Liver (tissue), 9 donors: Measurements from ENCODE around the gene CDH4. TPM values are rescaled to one million over a fixed set of nuclear protein-coding genes. Genes with fewer than 3 reads are reported as not detected.

Experiments
- DNase-seq: peaks from one replicate; pipeline ENCODE4 v3.0.0-alpha.2; 2017; ENCODE audit warnings: low spot score
- H3K27ac ChIP-seq, 2 donors: one replicate each; pipeline ENCODE4 v1.7.0; 2013; ENCODE audit warnings: inconsistent platforms in 2 of 2, low read length in 2 of 2, control low read depth in 1 of 2, low read depth in 1 of 2, mild to moderate bottlenecking in 1 of 2
- H3K27me3 ChIP-seq, 4 donors: one replicate each; pipeline versions ENCODE4 v1.6.1 to v1.7.0; 2013; ENCODE audit warnings: low read length in 3 of 4, inconsistent platforms in 1 of 4, mild to moderate bottlenecking in 1 of 4, moderate library complexity in 1 of 4; ENCODE audit not compliant: control insufficient read depth in 4 of 4, insufficient read depth in 4 of 4
- H3K36me3 ChIP-seq, 4 donors: one replicate each; pipeline versions ENCODE4 v1.6.1 to v1.7.0; 2013; ENCODE audit warnings: low read length in 3 of 4, mild to moderate bottlenecking in 3 of 4, low read depth in 1 of 4, moderate library complexity in 1 of 4; ENCODE audit not compliant: control insufficient read depth in 4 of 4, insufficient read depth in 3 of 4
- H3K4me1 ChIP-seq, 4 donors: one replicate each; pipeline versions ENCODE4 v1.6.1 to v1.7.0; 2013; ENCODE audit warnings: low read length in 3 of 4, mild to moderate bottlenecking in 3 of 4, moderate library complexity in 1 of 4; ENCODE audit not compliant: control insufficient read depth in 4 of 4, insufficient read depth in 4 of 4
- H3K4me3 ChIP-seq, 3 donors: one replicate each; pipeline versions ENCODE4 v1.6.1 to v1.7.0; 2013; ENCODE audit warnings: low read length in 3 of 3, control low read depth in 1 of 3, low read depth in 1 of 3, mild to moderate bottlenecking in 1 of 3
- H3K9ac ChIP-seq, 2 donors: one replicate each; pipeline ENCODE4 v1.7.0; 2013; ENCODE audit warnings: low read length in 2 of 2, mild to moderate bottlenecking in 2 of 2, moderate library complexity in 2 of 2, control low read depth in 1 of 2, low read depth in 1 of 2
- H3K9me3 ChIP-seq, 4 donors: one replicate each; pipeline versions ENCODE4 v1.6.1 to v1.7.0; 2013; ENCODE audit warnings: low read length in 3 of 4; ENCODE audit not compliant: control insufficient read depth in 4 of 4
- ATF3 ChIP-seq: IDR thresholded peaks from 2 replicates; pipeline ENCODE4 v1.6.1; 2016; ENCODE audit warnings: antibody characterized with exemption
- CTCF ChIP-seq: fragments of 150-350 bp; IDR thresholded peaks from 2 replicates; pipeline ENCODE4 v1.5.1; 2017; ENCODE audit warnings: improper control_type of control experiment, low read depth, low read length; ENCODE audit not compliant: missing input control
- EGR1 ChIP-seq, 2 donors: IDR thresholded peaks; 2 replicates each; pipeline ENCODE4 v1.6.1; 2016 to 2018; ENCODE audit warnings: antibody characterized with exemption in 2 of 2, low read depth in 2 of 2
- FOXA1 ChIP-seq: IDR thresholded peaks from 2 replicates; pipeline ENCODE4 v1.6.1; 2016; ENCODE audit warnings: antibody characterized with exemption
- FOXA2 ChIP-seq: IDR thresholded peaks from 2 replicates; pipeline ENCODE4 v1.6.1; 2016; ENCODE audit warnings: antibody characterized with exemption
- GABPA ChIP-seq, 2 donors: IDR thresholded peaks in 1 of 2; conservative IDR thresholded peaks in 1 of 2; 2 replicates each; pipeline ENCODE4 v1.6.1; 2016; ENCODE audit warnings: antibody characterized with exemption in 2 of 2, mild to moderate bottlenecking in 1 of 2, moderate library complexity in 1 of 2
- JUND ChIP-seq, 2 donors: IDR thresholded peaks; 2 replicates each; pipeline ENCODE4 v1.6.1; 2016; ENCODE audit warnings: antibody characterized with exemption in 2 of 2
- MAX ChIP-seq: IDR thresholded peaks from 2 replicates; pipeline ENCODE4 v1.6.1; 2016; ENCODE audit warnings: antibody characterized with exemption
- NR2F2 ChIP-seq: IDR thresholded peaks from 2 replicates; pipeline ENCODE4 v1.6.1; 2016; ENCODE audit warnings: antibody characterized with exemption
- REST ChIP-seq: IDR thresholded peaks from 2 replicates; pipeline ENCODE4 v1.6.1; 2016; ENCODE audit warnings: antibody characterized with exemption, mild to moderate bottlenecking
- RXRA ChIP-seq, 2 donors: IDR thresholded peaks; 2 replicates each; pipeline ENCODE4 v1.6.1; 2017 to 2018; ENCODE audit warnings: antibody characterized with exemption in 2 of 2, mild to moderate bottlenecking in 1 of 2
- SP1 ChIP-seq: IDR thresholded peaks from 2 replicates; pipeline ENCODE4 v1.6.1; 2018; ENCODE audit warnings: antibody characterized with exemption, mild to moderate bottlenecking
- TAF1 ChIP-seq: conservative IDR thresholded peaks from 2 replicates; pipeline ENCODE4 v1.6.1; 2016; ENCODE audit warnings: antibody characterized with exemption, mild to moderate bottlenecking
- ZBTB33 ChIP-seq: IDR thresholded peaks from 2 replicates; pipeline ENCODE4 v1.6.1; 2016; ENCODE audit warnings: antibody characterized with exemption
- WGBS: extraction: QIAGEN DNeasy Blood & Tissue Kit; methylation state at CpG from one replicate; pipeline ENCODE4 v1.1.7; 2013; 5-methylcytosine and 5-hydroxymethylcytosine counted together
- polyA plus RNA-seq, 2 donors: library from polyadenylated mRNA; stranded (reverse) in 1 of 2; unstranded in 1 of 2; fragments of 200-250 nt in 1 of 2; fragments of >200 nt in 1 of 2; fragmentation: Nextera tagmentation in 1 of 2; extraction: Ambion mirVana in 1 of 2; gene quantifications; one replicate each; pipeline versions ENCODE4 v1.2.1 to v1.2.3, GENCODE V29; 2013 to 2015
- total RNA-seq, 2 donors: library from RNA; depleted of rRNA; stranded (reverse); fragments of >200 nt; gene quantifications; one replicate each; pipeline ENCODE4 v1.2.3, GENCODE V29; 2014
- donor health status: healthy.
- donor health status: healthy.
- donor health status: healthy.
- donor health status: healthy.
- donor health status: healthy.

The CDH4 gene
- total and polyA plus RNA-seq, 4 donors: 0.03 to 0.25 (median 0.19) TPM; not detected in 1

- no peak for DNase-seq
- H3K27me3 ChIP-seq: no peaks in the 10 kb centered on the region
- H3K9me3 ChIP-seq: peaks cover 0 to 5% (median 4%) of the 10 kb centered on the region in 4 donors
- WGBS: 66% methylated on average over 7 of the region's 7 CpGs
- no peaks in the 10 kb centered on the region for H3K36me3 ChIP-seq
- H3K9ac ChIP-seq: no peak overlapping the region
- H3K4me3 ChIP-seq: no peak overlapping the region
- TF ChIP-seq TAF1 (no peak), RXRA (IDR thresholded peaks at IDR 0.05) (no peak), EGR1 (IDR thresholded peaks at IDR 0.05; ENCODE audit: low read depth in 2 of 2) (no peak), ZBTB33 (no peak), ATF3 (no peak), FOXA2 (no peak), FOXA1 (no peak), GABPA (IDR thresholded peaks at IDR 0.05 in 1 of 2, conservative IDR thresholded peaks at IDR 0.05 in 1 of 2) (no peak), SP1 (no peak), REST (no peak), JUND (IDR thresholded peaks at IDR 0.05) (no peak), CTCF (no peak), MAX (no peak)
- no peaks in the 10 kb centered on the region for H3K4me1 ChIP-seq
- H3K27ac ChIP-seq: no peak overlapping the region
These were observed 659.8 kb downstream of the CDH4 start for GRCh38 chr20:61911824-61912223.

- DNase-seq: no peak
- WGBS: 81% methylated on average over 21 of the region's 21 CpGs
- H3K27me3 ChIP-seq: no peaks in the 10 kb centered on the region
These were observed 660.8 kb downstream of the CDH4 start for GRCh38 chr20:61912665-61913422.

More at GRCh38 chr20:61912665-61913422, 660.8 kb downstream of the CDH4 start:
- Histone ChIP-seq H3K4me3 (no peak overlapping the region), H3K9me3 (peaks cover 0 to 5% (median 4%) of the 10 kb centered on the region in 4 donors), H3K4me1 (no peaks in the 10 kb centered on the region), H3K36me3 (no peaks in the 10 kb centered on the region), H3K9ac (no peak overlapping the region), H3K27ac (no peak overlapping the region)
- TF ChIP-seq NR2F2 (no peak), ZBTB33 (no peak)
